HG03139 (cell line): Measurements from ENCODE around the gene PTPRG.

Source experiments
- ATAC-seq: cut with Tn5 transposase; IDR thresholded peaks from one replicate; pipeline ENCODE4 v1.9.1; 2021; ENCODE audit not compliant: unreplicated experiment

The PTPRG gene

GRCh38 chr3:62164196-62164595 is 602.8 kb downstream of the PTPRG start:
- no peak for ATAC-seq

GRCh38 chr3:62164746-62165145 is 603.4 kb downstream of the PTPRG start:
- no peak for ATAC-seq

- ATAC-seq, result no peak
Observed at GRCh38 chr3:62167566-62168262, 606.3 kb downstream of the PTPRG start.

GRCh38 chr3:62168356-62168755 is 607.0 kb downstream of the PTPRG start:
- ATAC-seq, result no peak

- ATAC-seq, result no peak
Observed at GRCh38 chr3:62169906-62170660, 608.7 kb downstream of the PTPRG start.

- no peak for ATAC-seq
Observed at GRCh38 chr3:62171789-62172188, 610.4 kb downstream of the PTPRG start.

GRCh38 chr3:62172199-62172598 is 610.8 kb downstream of the PTPRG start:
- ATAC-seq, result no peak

- ATAC-seq, result no peak
Observed at GRCh38 chr3:62173939-62174515, 612.7 kb downstream of the PTPRG start.

GRCh38 chr3:62175161-62175560 is 613.8 kb downstream of the PTPRG start:
- no peak for ATAC-seq

- ATAC-seq, result no peak
Observed at GRCh38 chr3:62178032-62178431, 616.7 kb downstream of the PTPRG start.

GRCh38 chr3:62178739-62179600 is 617.6 kb downstream of the PTPRG start:
- ATAC-seq, result no peak

- ATAC-seq, result no peak
Observed at GRCh38 chr3:62180514-62180913, 619.1 kb downstream of the PTPRG start.

GRCh38 chr3:62183087-62183486 is 621.7 kb downstream of the PTPRG start:
- no peak for ATAC-seq

- no peak for ATAC-seq
Observed at GRCh38 chr3:62183969-62184368, 622.6 kb downstream of the PTPRG start.

- no peak for ATAC-seq
Observed at GRCh38 chr3:62184559-62184958, 623.2 kb downstream of the PTPRG start.

- ATAC-seq, result no peak
Observed at GRCh38 chr3:62187022-62187431, 625.7 kb downstream of the PTPRG start.

- ATAC-seq, result peak; percentile 77
Observed at GRCh38 chr3:62188681-62189375, 627.5 kb downstream of the PTPRG start.

GRCh38 chr3:62189376-62189698 is 628.0 kb downstream of the PTPRG start:
- ATAC-seq, result no peak

- ATAC-seq, result no peak
Observed at GRCh38 chr3:62192891-62193290, 631.5 kb downstream of the PTPRG start.

- ATAC-seq, result no peak
Observed at GRCh38 chr3:62193586-62194345, 632.4 kb downstream of the PTPRG start.
